WTC11 (cell line): Measurements from ENCODE around the gene LY9.

ENCODE experiments used
- CBFB ChIP-seq: sonication (generic); formaldehyde crosslinking; IDR thresholded peaks from 2 replicates; pipeline ENCODE4 v1.8.1; 2022; ENCODE audit warnings: mild to moderate bottlenecking, low read depth, missing genetic modification reagents
- FOXJ3 ChIP-seq: sonication (generic); formaldehyde crosslinking; IDR thresholded peaks from 2 replicates; pipeline ENCODE4 v1.9.0; 2021; ENCODE audit warnings: missing genetic modification reagents, mild to moderate bottlenecking, borderline replicate concordance
- FOXP4 ChIP-seq: sonication (generic); formaldehyde crosslinking; IDR thresholded peaks from 2 replicates; pipeline ENCODE4 v1.8.0; 2022; ENCODE audit warnings: mild to moderate bottlenecking, missing genetic modification reagents
- JUN ChIP-seq: sonication (generic); formaldehyde crosslinking; IDR thresholded peaks from 2 replicates; pipeline ENCODE4 v1.8.0; 2023; ENCODE audit warnings: mild to moderate bottlenecking, missing genetic modification reagents
- KAT7 ChIP-seq: sonication (generic); formaldehyde crosslinking; IDR thresholded peaks from 2 replicates; pipeline ENCODE4 v1.8.1; 2023; ENCODE audit warnings: missing genetic modification reagents, mild to moderate bottlenecking, borderline replicate concordance
- NR1H2 ChIP-seq: sonication (generic); formaldehyde crosslinking; IDR thresholded peaks from 2 replicates; pipeline ENCODE4 v1.9.0; 2021; ENCODE audit warnings: mild to moderate bottlenecking, moderate library complexity, missing genetic modification reagents
- TF ChIP-seq, protein P1 (sequence below): fragments of 200-600 bp; IDR thresholded peaks from 2 replicates; pipeline ENCODE4 v1.8.0; 2022; ENCODE audit warnings: antibody characterized with exemption

GRCh38 chr1:160768295-160768657 lies 27.7 kb upstream of the LY9 start:
- TF ChIP-seq, protein P1, sequence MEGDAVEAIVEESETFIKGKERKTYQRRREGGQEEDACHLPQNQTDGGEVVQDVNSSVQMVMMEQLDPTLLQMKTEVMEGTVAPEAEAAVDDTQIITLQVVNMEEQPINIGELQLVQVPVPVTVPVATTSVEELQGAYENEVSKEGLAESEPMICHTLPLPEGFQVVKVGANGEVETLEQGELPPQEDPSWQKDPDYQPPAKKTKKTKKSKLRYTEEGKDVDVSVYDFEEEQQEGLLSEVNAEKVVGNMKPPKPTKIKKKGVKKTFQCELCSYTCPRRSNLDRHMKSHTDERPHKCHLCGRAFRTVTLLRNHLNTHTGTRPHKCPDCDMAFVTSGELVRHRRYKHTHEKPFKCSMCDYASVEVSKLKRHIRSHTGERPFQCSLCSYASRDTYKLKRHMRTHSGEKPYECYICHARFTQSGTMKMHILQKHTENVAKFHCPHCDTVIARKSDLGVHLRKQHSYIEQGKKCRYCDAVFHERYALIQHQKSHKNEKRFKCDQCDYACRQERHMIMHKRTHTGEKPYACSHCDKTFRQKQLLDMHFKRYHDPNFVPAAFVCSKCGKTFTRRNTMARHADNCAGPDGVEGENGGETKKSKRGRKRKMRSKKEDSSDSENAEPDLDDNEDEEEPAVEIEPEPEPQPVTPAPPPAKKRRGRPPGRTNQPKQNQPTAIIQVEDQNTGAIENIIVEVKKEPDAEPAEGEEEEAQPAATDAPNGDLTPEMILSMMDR, result peak; percentile 30; the same call in 1 of the 2 replicates
- no peak for TF ChIP-seq JUN
- no peak for TF ChIP-seq FOXJ3 (CRISPR knock-in tag)
- no peak for TF ChIP-seq CBFB (CRISPR knock-in tag)
- no peak for TF ChIP-seq NR1H2
- no peak for TF ChIP-seq FOXP4 (CRISPR knock-in tag)
- no peak for TF ChIP-seq KAT7
